ENCODE data around the gene DGCR2. TPM values are rescaled to one million over a fixed set of nuclear protein-coding genes. Genes with fewer than 3 reads are reported as not detected.
"Not testable (repeated sequence)": the region's sequence is repeated elsewhere in the genome, so short reads cannot be mapped to it uniquely, and the experiment has no call there.

Gene DGCR2
- total RNA-seq, 1 experiment from 2014 or later: 42.9 TPM

DNA sequence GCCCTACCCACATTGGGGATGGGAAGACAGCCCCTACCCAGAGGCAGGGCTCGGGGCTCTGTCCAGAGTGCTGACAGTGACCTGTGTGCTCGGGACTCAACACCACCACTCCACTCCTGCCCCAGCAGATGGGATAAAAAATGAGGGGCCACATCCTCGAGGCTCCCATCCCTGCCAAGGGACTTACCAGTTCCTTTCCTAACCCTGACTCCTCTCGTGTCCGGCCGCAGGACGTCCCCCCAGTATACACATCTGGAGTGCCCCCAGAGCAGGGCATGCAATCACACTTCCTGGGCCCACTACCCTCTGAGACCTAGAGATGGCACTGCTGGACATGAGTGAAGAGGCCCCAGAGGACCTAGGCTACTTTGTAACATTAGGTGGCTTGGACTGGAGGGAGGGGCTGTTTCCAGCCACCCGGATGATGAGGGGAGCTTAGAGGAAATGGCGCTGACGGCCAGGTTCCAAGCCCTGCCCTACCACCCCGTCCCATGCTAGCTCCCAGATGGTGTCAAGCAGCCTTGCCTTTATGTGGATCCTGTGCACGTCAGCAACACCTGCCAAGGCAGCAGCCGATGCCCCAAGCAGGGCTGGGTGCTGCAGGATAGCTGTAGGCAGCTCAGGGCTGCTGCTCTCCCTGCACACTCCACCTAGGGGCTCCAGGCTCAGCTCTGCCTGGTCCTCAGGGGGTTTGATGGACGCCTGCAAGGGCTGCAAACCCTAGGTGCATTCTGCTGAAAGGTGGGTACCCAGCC is 86.6 kb downstream of the DGCR2 start:
- Histone ChIP-seq H3K36me3 (ENCODE audit: control insufficient read depth in 1 of 2, insufficient read depth in 2 of 2, low read length in 2 of 2) (no peaks in the 10 kb centered on the region), H3K4me1 (ENCODE audit: control insufficient read depth in 1 of 2, insufficient read depth in 2 of 2, low read length in 2 of 2) (no peaks in the 10 kb centered on the region), H3K27me3 (ENCODE audit: insufficient read depth, low read length) (no peaks in the 10 kb centered on the region), H4K20me1 (ENCODE audit: insufficient read depth) (no peaks in the 10 kb centered on the region), H3K4me3 (replicated peaks in 1 of 2; ENCODE audit: low read depth in 1 of 2, low read length in 2 of 2) (no peak overlapping the region), H3K9ac (ENCODE audit: low read length) (no peak overlapping the region), H3K4me2 (ENCODE audit: low read length) (no peak overlapping the region), H3K79me2 (ENCODE audit: insufficient read depth, low read length) (no peaks in the 10 kb centered on the region), H2AFZ (ENCODE audit: low read depth, low read length, poor library complexity, severe bottlenecking) (no peak overlapping the region), H3K9me3 (ENCODE audit: control insufficient read depth in 1 of 2, insufficient read depth in 1 of 2, low read depth in 1 of 2, low read length in 2 of 2) (no peaks in the 10 kb centered on the region), H3K9me2 (ENCODE audit: insufficient read depth) (no peaks in the 10 kb centered on the region), H3K27ac (ENCODE audit: low read depth, low read length) (no peak overlapping the region)
- BruUV-seq (replicated peaks): no TSS peak
- CTCF ChIA-PET: interaction anchor here (0.9 kb wide), 1 partner anchor 594 kb away, joined by 3 read pairs; no protein-coding TSS in a partner anchor
- intact Hi-C loops (cut with micrococcal nuclease): no loop called here
- ATAC-seq: peak; percentile 51
- POLR2A ChIA-PET: no interaction called here
- TF ChIP-seq SP1 (IDR thresholded peaks at IDR 0.05; ENCODE audit: low read depth) (no peak), REST (IDR thresholded peaks at IDR 0.05; ENCODE audit: low read depth) (peak; percentile 54), RAD21 (IDR thresholded peaks at IDR 0.05; ENCODE audit: low read depth) (peak; percentile 9; the same call in 1 of the 2 replicates)
- RAD21 ChIA-PET (ENCODE audit: low non-redundant PET in 1 of 2, low total read pairs in 2 of 2, uncharacterized antibody in 2 of 2, unreplicated experiment in 2 of 2): no interaction called here
- no peak for DNase-seq (ENCODE audit: low read depth, low spot score)

DNA sequence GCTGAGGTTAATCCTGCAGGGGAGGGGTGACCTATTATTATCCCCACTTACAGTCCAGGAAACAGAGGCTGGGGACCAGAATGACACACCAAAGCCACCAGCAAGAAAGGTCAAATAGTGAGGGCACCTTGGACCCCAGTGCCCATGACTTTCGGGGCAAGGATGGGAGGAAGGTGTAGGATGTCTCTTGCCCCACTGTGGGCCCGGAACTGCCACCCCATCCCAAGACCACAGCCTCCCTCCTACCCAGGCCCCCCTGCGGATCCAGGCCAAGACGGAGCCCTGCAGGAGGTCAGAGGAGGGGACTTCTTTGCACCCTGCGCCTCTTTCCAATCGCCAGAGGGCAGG is 87.1 kb downstream of the DGCR2 start:
- RAD21 ChIA-PET (ENCODE audit: low non-redundant PET in 1 of 2, low total read pairs in 2 of 2, uncharacterized antibody in 2 of 2, unreplicated experiment in 2 of 2); H4K20me1 ChIP-seq (ENCODE audit: insufficient read depth); H3K79me2 ChIP-seq (ENCODE audit: insufficient read depth, low read length); ATAC-seq; BruUV-seq (replicated peaks); H3K4me3 ChIP-seq (replicated peaks in 1 of 2; ENCODE audit: low read depth in 1 of 2, low read length in 2 of 2); H3K9ac ChIP-seq (ENCODE audit: low read length); H3K36me3 ChIP-seq (ENCODE audit: control insufficient read depth in 1 of 2, insufficient read depth in 2 of 2, low read length in 2 of 2); CTCF ChIA-PET; H2AFZ ChIP-seq (ENCODE audit: low read depth, low read length, poor library complexity, severe bottlenecking); H3K27ac ChIP-seq (ENCODE audit: low read depth, low read length); H3K4me2 ChIP-seq (ENCODE audit: low read length); intact Hi-C loops (cut with micrococcal nuclease); H3K4me1 ChIP-seq (ENCODE audit: control insufficient read depth in 1 of 2, insufficient read depth in 2 of 2, low read length in 2 of 2); H3K27me3 ChIP-seq (ENCODE audit: insufficient read depth, low read length); H3K9me3 ChIP-seq (ENCODE audit: control insufficient read depth in 1 of 2, insufficient read depth in 1 of 2, low read depth in 1 of 2, low read length in 2 of 2); H3K9me2 ChIP-seq (ENCODE audit: insufficient read depth); POLR2A ChIA-PET; DNase-seq (ENCODE audit: low read depth, low spot score): not testable (repeated sequence)

GRCh38 chr22:19034724-19035120 is 87.5 kb downstream of the DGCR2 start:
- DNase-seq (ENCODE audit: low read depth, low spot score); BruUV-seq (replicated peaks); H2AFZ ChIP-seq (ENCODE audit: low read depth, low read length, poor library complexity, severe bottlenecking); RAD21 ChIA-PET (ENCODE audit: low non-redundant PET in 1 of 2, low total read pairs in 2 of 2, uncharacterized antibody in 2 of 2, unreplicated experiment in 2 of 2); intact Hi-C loops (cut with micrococcal nuclease); H3K27me3 ChIP-seq (ENCODE audit: insufficient read depth, low read length); ATAC-seq; H3K79me2 ChIP-seq (ENCODE audit: insufficient read depth, low read length); H3K9me2 ChIP-seq (ENCODE audit: insufficient read depth); H4K20me1 ChIP-seq (ENCODE audit: insufficient read depth); H3K36me3 ChIP-seq (ENCODE audit: control insufficient read depth in 1 of 2, insufficient read depth in 2 of 2, low read length in 2 of 2); H3K4me2 ChIP-seq (ENCODE audit: low read length); CTCF ChIA-PET; H3K9me3 ChIP-seq (ENCODE audit: control insufficient read depth in 1 of 2, insufficient read depth in 1 of 2, low read depth in 1 of 2, low read length in 2 of 2); H3K4me1 ChIP-seq (ENCODE audit: control insufficient read depth in 1 of 2, insufficient read depth in 2 of 2, low read length in 2 of 2); POLR2A ChIA-PET; H3K27ac ChIP-seq (ENCODE audit: low read depth, low read length); H3K9ac ChIP-seq (ENCODE audit: low read length); H3K4me3 ChIP-seq (replicated peaks in 1 of 2; ENCODE audit: low read depth in 1 of 2, low read length in 2 of 2): not testable (repeated sequence)
